DOHH2 (cell line): Measurements from ENCODE around the gene ARHGEF25.

Experiments
- EZH2phosphoT487 ChIP-seq: fragments of 200-600 bp; sonication (generic); IDR thresholded peaks from 2 replicates; pipeline ENCODE4 v1.6.1; 2017; ENCODE audit warnings: borderline replicate concordance, mild to moderate bottlenecking, antibody characterized with exemption, low read length, moderate library complexity, mixed read lengths
- TF ChIP-seq, protein P1 (sequence below): fragments of 200-600 bp; sonication (generic); IDR thresholded peaks from one replicate; pipeline ENCODE4 v1.5.1; 2014; ENCODE audit warnings: antibody characterized with exemption, mild to moderate bottlenecking, low read depth, low read length; ENCODE audit not compliant: poor library complexity, severe bottlenecking

GRCh38 chr12:57621497-57622292 lies 10.5 kb downstream of the ARHGEF25 start:
- TF ChIP-seq, protein P1, sequence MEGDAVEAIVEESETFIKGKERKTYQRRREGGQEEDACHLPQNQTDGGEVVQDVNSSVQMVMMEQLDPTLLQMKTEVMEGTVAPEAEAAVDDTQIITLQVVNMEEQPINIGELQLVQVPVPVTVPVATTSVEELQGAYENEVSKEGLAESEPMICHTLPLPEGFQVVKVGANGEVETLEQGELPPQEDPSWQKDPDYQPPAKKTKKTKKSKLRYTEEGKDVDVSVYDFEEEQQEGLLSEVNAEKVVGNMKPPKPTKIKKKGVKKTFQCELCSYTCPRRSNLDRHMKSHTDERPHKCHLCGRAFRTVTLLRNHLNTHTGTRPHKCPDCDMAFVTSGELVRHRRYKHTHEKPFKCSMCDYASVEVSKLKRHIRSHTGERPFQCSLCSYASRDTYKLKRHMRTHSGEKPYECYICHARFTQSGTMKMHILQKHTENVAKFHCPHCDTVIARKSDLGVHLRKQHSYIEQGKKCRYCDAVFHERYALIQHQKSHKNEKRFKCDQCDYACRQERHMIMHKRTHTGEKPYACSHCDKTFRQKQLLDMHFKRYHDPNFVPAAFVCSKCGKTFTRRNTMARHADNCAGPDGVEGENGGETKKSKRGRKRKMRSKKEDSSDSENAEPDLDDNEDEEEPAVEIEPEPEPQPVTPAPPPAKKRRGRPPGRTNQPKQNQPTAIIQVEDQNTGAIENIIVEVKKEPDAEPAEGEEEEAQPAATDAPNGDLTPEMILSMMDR: peak; percentile 90
- no peak for TF ChIP-seq EZH2phosphoT487
